Measurements from ENCODE around the gene OR2A25. TPM values are rescaled to one million over a fixed set of nuclear protein-coding genes. Genes with fewer than 3 reads are reported as not detected.

OR2A25 gene, protein sequence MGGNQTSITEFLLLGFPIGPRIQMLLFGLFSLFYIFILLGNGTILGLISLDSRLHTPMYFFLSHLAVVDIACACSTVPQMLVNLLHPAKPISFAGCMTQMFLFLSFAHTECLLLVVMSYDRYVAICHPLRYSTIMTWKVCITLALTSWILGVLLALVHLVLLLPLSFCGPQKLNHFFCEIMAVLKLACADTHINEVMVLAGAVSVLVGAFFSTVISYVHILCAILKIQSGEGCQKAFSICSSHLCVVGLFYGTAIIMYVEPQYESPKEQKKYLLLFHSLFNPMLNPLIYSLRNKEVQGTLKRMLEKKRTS
- total RNA-seq, result not detected

DNA sequence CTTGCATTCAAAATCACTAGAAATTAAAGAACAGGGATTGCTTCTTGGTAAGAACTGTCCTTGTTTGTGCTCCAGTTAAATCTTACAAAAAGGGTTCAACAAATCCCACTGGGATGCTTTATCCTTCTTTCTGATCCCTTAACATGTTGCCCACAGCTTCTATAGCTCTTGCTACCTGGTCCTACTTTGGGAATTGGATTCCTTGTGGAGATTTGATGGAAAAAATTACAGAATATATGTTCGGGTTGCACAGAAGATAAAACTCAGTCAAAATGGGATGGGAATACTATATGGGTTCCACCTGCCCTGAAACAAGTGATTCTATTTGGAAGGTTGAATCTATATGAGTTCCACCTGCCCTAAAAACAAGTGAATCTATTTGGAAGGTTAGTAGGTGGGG lies at the start of gene OR2A25:
OR2A25 (plus strand) TSS at position 301 of the 400 bp plus-strand sequence. CDS start 4,409 bp downstream, outside the sequence.

DNA sequence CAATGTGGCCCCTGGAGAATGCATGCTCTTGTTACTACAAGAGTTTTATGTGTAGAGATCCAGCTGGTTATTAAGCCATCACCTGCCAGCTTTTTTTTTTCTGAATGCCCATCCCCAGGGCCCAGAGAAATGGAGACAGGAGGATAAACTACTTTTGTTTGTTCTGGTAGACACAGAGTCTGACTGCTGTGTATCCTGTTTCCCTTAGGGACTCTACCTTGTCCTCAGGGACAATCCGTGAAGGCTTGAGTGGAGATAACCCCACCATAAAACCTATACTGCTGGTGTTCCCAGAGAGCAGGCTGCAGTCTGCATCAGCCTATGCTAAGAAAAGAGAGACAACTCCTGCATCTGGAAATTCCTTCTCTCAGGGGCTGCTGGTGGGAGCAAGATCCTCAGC lies 21.0 kb upstream of the OR2A25 start, which contains the start of gene OR2A5:
OR2A5 (plus strand) TSS at position 301 of the 400 bp plus-strand sequence. CDS start 1,454 bp downstream, outside the sequence.

DNA sequence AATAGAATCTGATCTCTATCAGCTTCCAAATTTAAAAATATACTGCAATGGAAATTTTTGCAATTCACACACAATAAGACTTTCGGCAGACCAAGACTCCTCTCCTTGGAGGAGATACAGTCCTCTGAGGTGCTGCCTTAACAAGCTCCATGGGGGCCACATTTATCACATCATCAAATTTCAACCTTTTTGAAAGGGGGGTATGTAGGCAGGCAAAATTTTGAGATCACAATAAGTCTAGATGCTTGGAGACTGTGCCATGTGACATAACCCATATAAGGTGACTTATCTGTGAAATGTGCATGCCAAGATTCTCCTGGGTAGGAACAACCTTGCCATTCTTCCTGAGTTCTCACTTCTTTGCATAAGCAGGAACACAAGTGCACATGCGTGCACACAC lies 16.4 kb downstream of the OR2A25 start, which contains the start of gene OR2A12:
OR2A12 (plus strand) TSS at position 301 of the 400 bp plus-strand sequence. CDS start 8,830 bp downstream, outside the sequence.

DNA sequence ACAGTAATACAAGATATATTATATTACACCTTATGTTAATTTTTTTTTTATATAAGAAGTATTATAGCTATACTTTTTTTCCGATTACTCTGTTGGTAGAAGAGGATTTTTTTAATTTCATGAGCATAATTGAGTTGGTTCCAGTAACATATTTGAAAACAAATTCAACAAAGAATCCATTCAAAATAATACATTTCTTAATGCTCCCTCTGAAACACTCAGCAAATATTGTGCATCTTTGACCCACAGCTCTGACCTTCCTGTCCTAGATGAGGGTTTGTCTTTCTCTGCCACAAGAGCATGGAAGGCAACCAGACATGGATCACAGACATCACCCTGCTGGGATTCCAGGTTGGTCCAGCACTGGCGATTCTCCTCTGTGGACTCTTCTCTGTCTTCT lies 39.7 kb downstream of the OR2A25 start, which contains the start of gene OR2A2:
OR2A2 (plus strand) TSS at position 301 of the 400 bp plus-strand sequence; CDS start at position 301, 0 bp downstream.

DNA sequence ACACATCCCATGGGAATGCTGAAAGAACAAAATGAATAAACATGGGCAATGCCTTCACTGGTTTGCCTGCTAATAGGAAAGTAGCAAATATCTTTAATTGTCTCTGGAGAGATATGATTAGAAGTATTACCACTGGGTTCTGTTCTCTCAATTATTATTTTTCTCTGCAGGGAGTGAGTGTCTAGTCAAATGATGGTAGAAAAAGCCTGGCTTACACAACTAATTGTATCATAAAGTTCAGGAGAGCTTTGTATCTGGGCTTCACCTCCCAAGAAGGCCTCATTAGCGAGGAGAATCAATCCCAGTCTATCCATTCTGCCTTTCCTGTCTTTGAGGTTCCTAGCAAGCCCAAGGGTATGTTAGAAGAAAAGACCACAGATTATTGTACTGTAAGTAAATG lies 53.3 kb downstream of the OR2A25 start, which contains the start of gene OR2A14:
OR2A14 (plus strand) TSS at position 301 of the 400 bp plus-strand sequence. CDS start 5,937 bp downstream, outside the sequence.

Small RNA genes within 50 kb of the gene (small RNA-seq; reads per million reads assigned to genes)
- gene OR2A41P (ENCODE audit: low replicate concordance), result not detected

Other genes starting within 250 kb of the OR2A25 start
- gene TCAF1, start 167.6 kb upstream of the OR2A25 start, total RNA-seq, result 66.9 TPM
- gene OR2F2, start 134.6 kb upstream of the OR2A25 start, total RNA-seq, result not detected
- not detected for gene OR2F1, start 115.0 kb upstream of the OR2A25 start, total RNA-seq
- not detected for gene OR6B1, start 69.5 kb upstream of the OR2A25 start, total RNA-seq
- gene OR2A5, start 20.9 kb upstream of the OR2A25 start, total RNA-seq, result not detected
- not detected for gene OR2A12, start 16.5 kb downstream of the OR2A25 start, total RNA-seq
- not detected for gene OR2A2, start 39.8 kb downstream of the OR2A25 start, total RNA-seq
- not detected for gene OR2A14, start 53.4 kb downstream of the OR2A25 start, total RNA-seq
- 5.3 TPM for gene CTAGE4, start 113.7 kb downstream of the OR2A25 start, total RNA-seq
- 7.7 TPM for gene ARHGEF35, start 126.0 kb downstream of the OR2A25 start, total RNA-seq
- 0.06 TPM for gene OR2A42, start 169.8 kb downstream of the OR2A25 start, total RNA-seq
- 17.2 TPM for gene OR2A7, start 195.0 kb downstream of the OR2A25 start, total RNA-seq
- gene CTAGE8, start 199.5 kb downstream of the OR2A25 start, total RNA-seq, result 1.8 TPM
- 0.29 TPM for gene OR2A1, start 242.6 kb downstream of the OR2A25 start, total RNA-seq

Measured in metanephros (tissue), 2 donors.